Tongue (tissue), 3 donors: ENCODE measurements around the gene NPSR1. TPM values are rescaled to one million over a fixed set of nuclear protein-coding genes. Genes with fewer than 3 reads are reported as not detected.
"Not testable (repeated sequence)": the region's sequence is repeated elsewhere in the genome, so short reads cannot be mapped to it uniquely, and the experiment has no call there.

ENCODE experiments used
- DNase-seq: peaks from one replicate; pipeline ENCODE4 v3.0.0-alpha.2; 2015
- small RNA-seq: library from RNA; depleted of rRNA; stranded (forward); fragments of <200 nt; gene quantifications from one replicate; pipeline ENCODE3, GENCODE V24; 2014; ENCODE audit warnings: low replicate concordance
- total RNA-seq: library from RNA; depleted of rRNA; stranded (reverse); fragments of >200 nt; gene quantifications from one replicate; pipeline ENCODE4 v1.2.3, GENCODE V29; 2014

The NPSR1 gene
- total RNA-seq, 1 donor from 2014 or later: not detected

DNA sequence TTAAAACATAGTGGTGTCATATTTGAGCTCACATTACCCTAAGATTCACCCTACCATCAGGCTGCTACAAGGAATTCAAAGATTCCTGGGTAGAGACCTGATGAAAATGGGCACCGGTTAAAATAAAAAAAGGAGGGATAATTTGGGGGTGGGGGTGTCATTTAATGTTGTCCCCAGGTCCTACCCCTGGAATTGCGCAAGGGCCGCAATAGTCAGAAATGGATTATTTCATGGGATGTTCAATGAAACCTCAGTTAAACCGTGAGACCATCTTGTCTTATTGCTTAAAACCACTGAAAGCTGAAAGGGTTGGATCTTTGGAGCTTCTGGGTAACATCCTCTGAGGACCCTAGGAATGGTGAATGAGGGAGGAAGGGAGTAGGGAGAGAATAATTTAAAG, 216.3 kb downstream of the NPSR1 start:
- DNase-seq: not testable (repeated sequence)

DNA sequence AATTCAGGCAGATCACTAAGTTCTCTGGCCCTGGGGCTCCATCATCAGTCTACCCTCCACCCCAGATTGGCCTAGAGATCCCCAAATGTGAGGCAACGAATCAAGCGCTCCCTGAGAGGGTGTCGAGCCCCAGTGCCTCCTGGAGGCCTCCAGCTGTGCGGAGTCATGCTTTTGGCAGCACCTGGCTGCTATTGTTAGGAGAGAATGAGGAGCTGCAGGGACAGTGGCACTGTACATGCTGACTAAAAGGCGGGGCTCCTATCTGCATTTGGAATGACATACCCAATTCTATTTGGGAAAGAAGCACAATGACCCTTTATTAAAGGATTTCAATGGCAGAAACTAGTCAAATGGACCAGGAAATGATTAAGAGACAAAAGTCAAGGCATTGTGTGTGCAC, 217.5 kb downstream of the NPSR1 start:
- no peak for DNase-seq

DNA sequence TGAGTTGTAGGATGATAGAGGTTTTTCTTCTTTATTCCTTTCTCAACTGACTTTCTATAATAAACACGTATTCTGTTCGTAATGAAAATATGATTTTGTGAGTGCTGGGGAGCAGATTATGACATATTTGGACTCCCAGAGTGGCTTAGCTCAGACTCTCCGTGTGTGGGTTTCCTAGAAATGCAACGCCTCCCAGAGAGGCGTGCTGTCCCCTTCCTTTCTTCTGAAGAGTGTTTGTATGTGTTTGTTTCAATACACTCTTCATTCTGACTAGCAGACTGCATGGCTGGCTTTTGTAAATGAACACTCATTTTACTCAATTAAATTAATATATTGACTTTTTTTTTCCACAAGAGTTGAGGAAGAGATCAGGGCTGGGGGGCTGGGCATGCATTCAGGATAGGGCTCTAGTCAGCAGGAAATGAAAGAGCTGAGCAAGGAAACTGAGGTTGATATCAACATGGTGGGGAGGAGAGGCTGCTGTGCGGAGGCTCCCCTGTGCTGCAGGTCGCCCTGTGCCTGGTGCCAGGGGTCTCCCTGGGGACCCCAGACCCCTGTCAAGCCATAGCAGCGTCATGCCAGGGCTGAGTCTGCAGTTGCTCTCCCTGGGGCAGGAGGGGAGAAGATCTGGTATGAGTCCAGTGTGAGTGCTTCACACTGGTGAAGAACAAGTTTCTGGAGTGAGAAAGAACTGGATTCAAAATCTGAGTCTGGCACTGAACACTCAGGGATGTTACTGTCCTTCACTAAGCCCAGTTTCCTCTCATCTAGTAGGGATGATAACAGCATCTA, 221.1 kb downstream of the NPSR1 start:
- not testable (repeated sequence) for DNase-seq

DNA sequence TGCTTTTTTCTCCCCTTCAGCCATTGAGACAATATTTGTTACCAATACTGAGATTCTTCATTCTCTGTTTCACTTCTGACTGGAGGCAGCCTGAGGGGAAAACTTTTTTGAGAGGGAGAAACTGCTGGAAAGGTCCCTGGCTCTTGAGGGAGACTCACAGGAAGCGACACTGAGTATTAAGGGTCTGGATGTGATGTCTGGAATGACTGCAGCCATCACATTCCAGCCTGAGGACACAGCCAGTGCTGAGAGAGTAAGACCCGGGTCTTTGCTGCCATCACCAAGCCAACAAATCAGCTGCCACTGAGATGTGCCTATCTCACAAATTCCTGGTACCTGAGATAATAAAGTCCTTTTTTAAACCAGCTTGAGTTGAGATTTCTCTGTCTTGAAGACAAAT, 221.9 kb downstream of the NPSR1 start:
- DNase-seq: no peak

DNA sequence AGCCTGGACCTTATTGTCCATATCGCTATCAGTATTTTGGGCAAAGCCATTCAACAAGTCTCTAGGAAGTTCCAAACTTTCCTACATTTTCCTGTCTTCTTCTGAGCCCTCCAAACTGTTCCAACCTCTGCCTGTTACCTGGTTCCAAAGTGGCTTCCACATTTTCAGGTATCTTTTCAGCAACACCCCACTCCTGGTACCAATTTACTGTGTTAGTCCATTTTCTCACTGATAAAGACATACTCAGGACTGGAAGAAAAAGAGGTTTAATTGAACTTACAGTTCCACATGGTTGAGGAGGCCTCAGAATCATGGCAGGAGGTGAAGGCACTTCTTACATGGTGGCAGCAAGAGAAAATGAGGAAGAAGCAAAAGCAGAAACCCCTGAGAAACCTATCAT, 225.8 kb downstream of the NPSR1 start:
- DNase-seq: not testable (repeated sequence)

DNA sequence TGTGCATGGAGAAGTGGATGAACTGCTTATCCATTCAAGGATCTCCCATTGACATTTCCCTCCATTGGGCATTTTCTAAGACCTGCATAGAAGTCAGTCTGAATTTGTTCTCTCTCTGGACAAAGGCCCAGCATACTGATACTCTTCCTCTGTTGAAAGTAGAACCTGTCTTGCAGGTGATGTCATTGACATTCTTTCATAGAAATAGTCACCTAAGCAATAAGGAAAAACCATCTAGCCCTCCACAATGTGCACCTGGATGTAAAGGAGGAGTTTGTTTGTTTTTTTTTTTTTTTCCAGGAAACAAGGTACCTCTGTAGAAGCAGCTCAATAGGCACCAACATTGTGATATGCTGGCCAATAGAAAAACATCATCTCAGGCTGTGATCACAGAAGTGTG, 228.8 kb downstream of the NPSR1 start:
- no peak for DNase-seq

DNA sequence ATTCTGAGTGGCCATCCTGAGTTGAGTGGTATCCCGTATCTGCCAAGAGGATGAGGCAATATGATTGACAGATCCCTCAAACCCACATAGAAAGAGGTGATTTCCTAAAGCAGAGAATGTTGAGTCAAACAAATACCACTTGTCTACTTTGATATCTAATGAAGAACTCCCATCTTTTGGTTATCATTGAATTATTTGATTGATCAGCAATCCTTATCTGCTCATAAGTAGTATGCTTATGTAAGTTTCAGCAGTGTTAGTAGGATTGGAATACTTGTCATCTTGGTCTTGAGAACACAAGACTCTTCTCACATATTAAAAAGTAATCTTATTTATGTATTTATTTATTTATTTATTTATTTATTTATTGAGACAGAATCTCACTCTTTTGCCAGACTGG, 231.9 kb downstream of the NPSR1 start:
- no peak for DNase-seq

DNA sequence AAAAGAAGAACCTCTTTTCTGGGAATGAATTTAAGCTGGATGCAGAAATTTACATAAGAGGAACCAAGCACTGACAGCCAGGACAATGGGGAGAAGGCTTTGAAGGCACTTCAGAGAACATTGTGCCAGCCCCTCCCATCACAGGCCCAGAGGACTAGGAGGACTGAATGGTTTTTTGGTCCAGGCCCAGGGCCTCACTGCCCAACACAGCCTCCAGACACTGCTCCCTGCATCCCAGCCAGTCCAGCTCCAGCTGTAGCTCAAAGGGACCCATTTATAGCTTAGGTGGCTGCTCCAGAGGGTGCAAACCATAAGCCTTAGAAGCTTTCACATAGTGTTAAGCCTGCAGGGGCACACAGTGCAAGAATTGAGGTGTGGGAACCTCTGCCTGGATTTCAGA, 237.2 kb downstream of the NPSR1 start:
- DNase-seq: no peak

Small RNAs within 50 kb of the gene (small RNA-seq; reads per million reads assigned to genes)
- gene RF00322: not detected
- not detected for gene RN7SL132P
